Skin epidermis (tissue), 12 donors: Measurements from ENCODE around the gene PRKD1.
"Not testable (repeated sequence)": the region's sequence is repeated elsewhere in the genome, so short reads cannot be mapped to it uniquely, and the experiment has no call there.

ENCODE experiments used
- H3K27ac ChIP-seq, 21 experiments: fragments of 200-600 bp; sonication (generic) in 11 of 21; one replicate each; pipeline ENCODE4 v1.5.0; 2020; ENCODE audit warnings: mild to moderate bottlenecking in 3 of 21, inconsistent platforms in 2 of 21, moderate library complexity in 2 of 21
- H3K4me3 ChIP-seq, 7 experiments: fragments of 200-600 bp; sonication (generic) in 2 of 7; one replicate each; pipeline ENCODE4 v1.5.0; 2020; ENCODE audit warnings: inconsistent platforms in 2 of 7, mild to moderate bottlenecking in 2 of 7, moderate library complexity in 1 of 7

PRKD1 gene

DNA sequence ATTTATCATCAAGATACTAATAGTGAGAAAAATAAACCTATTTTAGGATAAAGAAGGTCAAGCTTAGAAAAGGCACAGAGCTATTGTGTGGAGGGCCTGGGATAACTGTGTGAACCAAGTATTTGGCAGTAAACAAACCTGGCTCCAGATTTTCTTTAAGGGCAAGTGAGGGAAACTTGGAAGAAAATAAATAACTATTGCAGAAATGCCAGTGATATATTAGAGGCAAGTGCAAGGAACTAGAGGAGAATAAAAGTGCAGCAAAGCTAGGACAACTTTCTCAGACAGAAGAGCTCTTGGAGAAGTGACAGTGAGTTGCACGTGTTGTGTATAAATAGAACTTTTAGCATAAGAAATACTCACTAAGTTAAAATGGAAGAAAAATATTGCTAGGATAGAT is 83.7 kb downstream of the PRKD1 start:
- Histone ChIP-seq H3K4me3 (no peak overlapping the region), H3K27ac (no peak overlapping the region)

DNA sequence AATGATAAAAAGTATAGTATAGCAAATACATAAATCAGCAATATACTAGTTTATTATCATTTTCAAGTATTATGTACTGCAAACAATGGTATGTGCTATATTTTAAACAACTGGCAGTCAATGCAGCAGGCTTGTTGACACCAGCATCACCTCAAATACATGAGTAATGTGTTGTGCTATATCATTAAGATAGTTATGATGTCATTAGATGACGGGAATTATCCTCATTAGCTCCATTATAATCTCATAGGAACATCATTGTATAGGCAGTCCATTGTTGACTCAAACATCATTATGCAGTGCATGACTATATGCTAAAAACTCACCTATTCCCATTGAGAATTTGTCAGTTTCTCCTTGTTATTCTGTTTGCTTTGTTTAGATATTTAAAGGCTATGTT is 85.4 kb downstream of the PRKD1 start:
- Histone ChIP-seq H3K27ac (no peak overlapping the region), H3K4me3 (no peak overlapping the region)

DNA sequence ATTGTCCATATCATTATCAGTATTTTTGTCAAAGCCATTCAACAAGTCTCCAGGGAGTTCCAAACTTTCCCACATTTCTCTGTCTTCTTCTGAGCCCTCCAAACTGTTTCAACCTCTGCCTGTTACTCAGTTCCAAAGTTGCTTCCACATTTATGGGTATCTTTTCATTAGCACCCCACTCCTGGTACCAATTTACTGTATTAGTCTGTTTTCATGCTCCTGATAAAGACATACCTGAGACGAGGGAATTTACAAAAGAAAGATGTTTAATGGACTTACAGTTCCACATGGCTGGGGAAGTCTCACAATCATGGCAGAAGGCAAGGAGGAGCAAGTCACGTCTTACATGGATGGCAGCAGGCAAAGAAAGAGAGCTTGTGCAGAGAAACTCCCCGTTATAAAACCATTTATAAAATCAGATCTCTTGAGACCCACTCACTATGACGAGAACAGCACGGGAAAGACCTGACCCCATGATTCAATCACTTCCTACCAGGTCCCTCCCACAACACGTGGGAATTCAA is 87.2 kb downstream of the PRKD1 start:
- H3K27ac ChIP-seq, H3K4me3 ChIP-seq: not testable (repeated sequence)

DNA sequence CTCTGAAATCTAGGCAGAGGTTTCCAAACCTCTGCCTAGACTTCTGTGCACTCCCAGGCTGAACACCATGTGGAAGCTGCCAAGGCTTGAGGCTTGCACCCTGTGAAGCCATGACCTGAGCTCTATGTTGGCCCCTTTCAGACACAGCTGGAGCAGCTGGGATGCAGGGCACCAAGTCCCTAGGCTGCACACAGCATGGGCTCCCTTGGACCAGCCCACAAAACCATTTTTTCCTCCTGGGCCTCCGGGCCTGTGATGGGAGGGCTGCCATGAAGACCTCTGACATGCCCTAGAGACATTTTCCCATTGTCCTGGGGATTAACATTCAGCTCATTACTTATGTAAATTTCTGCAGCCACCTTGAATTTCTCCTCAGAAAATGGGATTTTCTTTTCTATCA is 88.0 kb downstream of the PRKD1 start:
- H3K4me3 ChIP-seq, H3K27ac ChIP-seq: not testable (repeated sequence)

DNA sequence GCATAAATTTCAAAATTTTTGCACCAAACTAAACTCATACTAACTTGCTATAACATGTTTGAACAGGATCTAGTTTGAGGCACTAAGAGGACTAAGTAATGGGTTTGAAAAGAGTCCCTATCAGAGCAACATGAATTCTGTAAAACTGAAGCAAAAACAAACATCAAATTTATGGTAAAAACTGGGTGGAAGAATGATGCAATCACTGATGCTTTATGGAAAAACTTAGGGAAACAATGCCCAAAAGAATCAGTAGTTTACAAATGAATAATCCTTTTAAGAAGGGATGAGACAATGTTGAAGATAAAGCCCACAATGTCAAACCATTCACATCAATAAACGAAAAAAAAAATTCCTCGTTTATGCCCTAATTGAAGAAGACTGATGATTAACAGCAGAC is 88.9 kb downstream of the PRKD1 start:
- no peak overlapping the region for H3K4me3 ChIP-seq

DNA sequence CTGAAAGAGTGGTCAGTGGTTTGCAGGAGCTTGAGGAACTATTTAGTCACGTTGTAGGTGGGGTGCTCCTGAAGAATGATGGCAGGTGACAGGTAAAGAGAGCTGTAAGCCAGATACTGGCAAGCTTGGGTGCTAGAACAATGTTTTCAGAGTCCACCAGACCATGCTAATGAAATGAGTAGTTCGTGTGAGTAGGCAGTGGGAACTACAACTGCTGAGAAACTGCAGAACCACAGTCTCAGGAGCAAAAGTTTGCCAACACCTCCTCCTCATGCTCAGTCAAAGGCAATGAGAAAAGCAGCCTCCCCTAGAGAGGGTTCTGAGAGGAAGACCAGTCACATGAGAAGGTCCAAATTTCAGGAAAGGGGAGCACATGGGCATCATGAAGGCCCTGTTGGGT is 91.3 kb downstream of the PRKD1 start:
- Histone ChIP-seq H3K4me3 (no peak overlapping the region), H3K27ac (no peak overlapping the region)

More for the DNA sequence above, 88.9 kb downstream of the PRKD1 start:
- H3K27ac ChIP-seq = no peak overlapping the region

DNA sequence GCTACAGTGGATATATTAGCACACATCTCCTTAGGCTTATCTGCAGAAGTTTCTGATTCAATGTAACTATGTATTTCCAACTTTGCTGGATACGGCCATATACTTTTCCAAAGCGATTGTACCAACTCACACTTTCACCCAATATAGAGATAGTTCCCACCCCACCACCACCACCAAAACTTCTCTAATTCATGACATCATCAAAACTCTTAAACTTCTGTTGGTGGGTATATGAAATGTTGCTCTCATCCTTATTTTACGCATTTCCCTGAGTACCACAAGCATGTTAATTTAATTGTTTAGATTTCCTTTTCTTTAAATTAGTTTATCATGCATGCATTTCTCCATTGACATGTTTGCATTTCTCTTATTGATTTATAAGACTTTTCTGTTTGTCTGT is 95.6 kb downstream of the PRKD1 start:
- Histone ChIP-seq H3K27ac (no peak overlapping the region), H3K4me3 (no peak overlapping the region)

GRCh38 chr14:29829851-29830250 is 97.8 kb downstream of the PRKD1 start:
- no peak overlapping the region for H3K4me3 ChIP-seq
- H3K27ac ChIP-seq = no peak overlapping the region

- Histone ChIP-seq H3K27ac (no peak overlapping the region), H3K4me3 (no peak overlapping the region)
Measured at GRCh38 chr14:29823816-29824215, 103.8 kb downstream of the PRKD1 start.

DNA sequence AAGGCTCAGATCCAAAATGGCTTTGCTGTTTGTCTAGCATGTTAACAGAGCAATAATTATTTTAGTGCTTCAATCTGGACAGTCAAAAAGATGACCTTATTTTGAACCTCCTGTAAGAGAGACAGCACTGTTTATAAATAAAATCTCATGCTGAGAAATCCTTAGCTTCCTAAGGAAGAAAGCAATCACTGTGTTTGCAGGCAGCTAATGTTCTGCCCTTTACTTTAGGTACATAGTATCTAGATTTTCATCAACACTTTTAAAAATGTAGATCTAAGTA is 105.3 kb downstream of the PRKD1 start:
- no peak overlapping the region for H3K27ac ChIP-seq

DNA sequence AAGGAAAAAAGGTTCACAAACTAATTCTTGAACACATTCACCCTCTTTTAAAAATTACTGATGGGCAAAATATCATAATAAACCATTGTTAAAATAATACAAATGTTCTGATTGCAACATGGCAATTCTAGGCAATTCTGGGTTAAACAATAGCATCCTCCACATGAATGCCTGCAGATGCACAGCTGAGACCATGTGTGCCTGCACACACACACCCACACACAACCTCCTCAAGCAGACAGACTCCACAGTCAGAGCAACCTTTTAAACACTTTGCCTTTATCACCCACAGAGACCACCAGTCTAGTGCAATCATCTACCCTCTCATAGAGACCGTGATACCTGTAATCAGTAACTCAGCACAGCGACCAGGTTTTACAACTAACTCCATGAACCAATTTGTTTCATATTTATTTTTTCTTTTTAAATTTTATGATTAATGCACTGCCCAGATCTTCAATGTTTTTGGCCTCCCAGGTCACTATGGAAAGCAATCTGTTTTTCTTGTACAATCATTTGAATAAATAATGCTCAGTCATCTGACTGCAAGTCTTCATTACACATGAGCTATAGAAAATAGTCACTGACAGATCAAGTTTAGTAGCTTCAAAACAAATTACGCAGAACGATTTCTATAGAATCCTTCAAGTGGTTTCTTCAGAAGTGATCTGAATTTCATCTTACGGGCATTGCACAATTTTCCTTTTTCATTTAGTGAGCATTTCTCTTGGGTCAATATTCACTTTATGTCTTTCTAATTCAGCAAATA is 105.8 kb downstream of the PRKD1 start:
- Histone ChIP-seq H3K4me3 (no peak overlapping the region), H3K27ac (no peak overlapping the region)

More for the DNA sequence above, 105.3 kb downstream of the PRKD1 start:
- H3K4me3 ChIP-seq = no peak overlapping the region

DNA sequence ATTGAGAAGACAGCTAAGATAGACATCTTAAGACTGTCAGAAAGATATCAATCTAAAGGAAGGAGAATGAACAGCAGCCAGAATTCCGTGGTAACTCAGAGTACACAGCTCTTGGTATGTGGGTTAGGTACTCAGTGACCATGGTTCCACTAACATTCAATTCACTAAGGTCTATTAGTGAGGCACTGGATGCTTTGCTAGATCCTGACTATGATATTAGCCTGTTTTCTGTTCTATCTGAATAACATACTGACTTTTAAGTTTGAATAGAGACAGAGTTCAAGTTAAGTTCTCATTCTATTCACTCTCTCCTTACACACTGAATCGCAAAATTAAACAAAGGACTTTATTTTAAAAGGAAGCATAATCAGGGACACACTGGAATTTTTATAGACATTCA is 106.4 kb downstream of the PRKD1 start:
- no peak overlapping the region for H3K27ac ChIP-seq
- no peak overlapping the region for H3K4me3 ChIP-seq

DNA sequence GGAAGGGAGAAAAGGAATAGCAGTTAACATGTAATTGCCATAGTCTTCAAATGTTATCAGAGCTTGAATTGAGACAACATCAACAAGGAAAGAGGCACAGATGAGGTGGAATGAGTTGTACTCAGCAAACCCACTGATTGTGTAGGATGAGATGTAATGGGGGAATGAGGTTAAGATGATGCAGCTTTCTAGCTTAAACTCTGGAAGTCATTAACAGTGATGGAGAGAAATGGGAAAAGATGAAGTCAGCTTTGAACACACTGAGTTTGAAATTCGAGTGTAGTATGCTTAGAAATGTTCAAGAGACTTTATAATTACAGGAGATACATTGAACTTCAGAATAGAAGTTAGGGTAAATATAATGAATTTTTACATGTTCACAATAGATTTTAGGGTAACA is 106.9 kb downstream of the PRKD1 start:
- H3K4me3 ChIP-seq = no peak overlapping the region

GRCh38 chr14:29817767-29818405 is 109.8 kb downstream of the PRKD1 start:
- Histone ChIP-seq H3K27ac (no peak overlapping the region), H3K4me3 (no peak overlapping the region)

More for the DNA sequence above, 106.9 kb downstream of the PRKD1 start:
- no peak overlapping the region for H3K27ac ChIP-seq

DNA sequence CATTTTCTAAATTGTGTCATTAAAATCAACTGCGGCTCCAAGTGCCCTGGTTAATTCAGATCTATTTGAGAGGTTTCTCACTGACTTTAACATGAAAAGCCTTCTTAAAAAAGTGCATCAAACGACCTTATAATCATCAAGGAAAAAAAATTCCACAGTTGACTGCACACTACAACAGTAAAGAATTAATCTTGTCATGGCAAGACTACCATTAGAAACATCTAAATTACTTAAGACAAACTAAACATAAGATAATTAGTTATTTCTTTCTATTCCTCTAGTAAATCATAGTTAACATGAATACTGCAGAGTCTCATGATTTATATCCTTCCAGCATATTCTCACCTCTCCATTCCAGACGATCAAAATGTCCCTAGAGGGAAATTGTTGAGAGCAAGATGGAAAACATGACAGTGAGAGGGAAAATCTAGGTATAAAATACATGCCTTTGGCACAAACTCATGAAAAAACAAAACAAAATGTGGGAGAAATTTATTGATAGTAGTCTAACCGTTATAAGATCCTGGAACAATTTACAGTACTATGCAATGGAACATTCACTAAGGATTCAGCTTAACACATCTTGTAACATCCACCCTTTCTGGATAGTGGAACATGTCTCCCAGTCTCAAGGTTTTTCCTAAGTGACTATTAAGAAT is 112.5 kb downstream of the PRKD1 start:
- Histone ChIP-seq H3K27ac (no peak overlapping the region), H3K4me3 (no peak overlapping the region)

GRCh38 chr14:29814156-29815015 is 113.3 kb downstream of the PRKD1 start:
- Histone ChIP-seq H3K27ac (no peak overlapping the region), H3K4me3 (no peak overlapping the region)

DNA sequence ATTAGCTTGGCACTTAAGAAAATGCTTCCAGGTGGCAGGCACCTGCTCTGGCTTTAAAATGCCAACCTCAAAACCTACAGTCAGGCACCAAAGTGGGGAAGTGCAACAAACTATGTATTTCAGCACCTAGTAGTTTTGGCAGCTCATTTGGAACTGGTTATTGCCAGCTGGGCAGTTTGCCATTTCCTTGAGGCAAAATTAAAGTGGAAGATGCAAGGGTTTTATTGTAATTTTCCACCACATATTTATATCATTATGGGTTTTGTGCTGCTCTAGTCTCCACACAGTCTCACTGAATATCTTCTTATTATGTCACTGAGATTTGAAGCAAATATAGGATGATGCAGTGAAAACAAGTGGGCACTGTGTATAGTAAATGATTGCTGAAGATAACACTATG is 117.0 kb downstream of the PRKD1 start:
- no peak overlapping the region for H3K4me3 ChIP-seq
- H3K27ac ChIP-seq = no peak overlapping the region

GRCh38 chr14:29810064-29810463 is 117.6 kb downstream of the PRKD1 start:
- Histone ChIP-seq H3K4me3 (no peak overlapping the region), H3K27ac (no peak overlapping the region)

DNA sequence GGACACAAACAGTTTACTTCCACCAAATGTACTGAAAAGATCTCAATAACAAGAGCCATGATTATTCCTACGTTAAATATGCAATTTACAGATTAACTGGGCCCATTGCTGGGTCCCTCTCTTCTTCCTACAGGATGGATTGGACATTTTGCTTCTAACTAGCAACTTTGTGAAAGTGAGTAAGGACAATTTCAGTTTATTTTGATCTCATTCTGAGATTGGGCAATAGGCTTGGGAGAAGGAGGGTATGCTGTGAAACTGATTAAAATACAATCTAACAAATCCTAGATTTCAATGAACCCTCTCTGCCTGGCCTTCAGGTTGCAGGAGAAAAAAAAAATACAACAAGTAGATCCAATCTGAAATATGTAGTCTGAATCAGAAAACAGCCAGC is 121.5 kb downstream of the PRKD1 start:
- no peak overlapping the region for H3K27ac ChIP-seq
- H3K4me3 ChIP-seq = no peak overlapping the region

- no peak overlapping the region for H3K4me3 ChIP-seq
- no peak overlapping the region for H3K27ac ChIP-seq
Measured at GRCh38 chr14:29805415-29806123, 122.1 kb downstream of the PRKD1 start.
